ENCODE data around the gene PPP6R2. TPM values are rescaled to one million over a fixed set of nuclear protein-coding genes. Genes with fewer than 3 reads are reported as not detected.
A peak's percentile ranks its signal among the peaks of the same experiment; 100 is the strongest.

PPP6R2 gene
- total and polyA plus RNA-seq, 9 of the 15 experiments (the other 6 are each of a cell fraction or from before 2014, with no cell fraction given), result 0.32 to 39.8 (median 21.4) TPM

DNA sequence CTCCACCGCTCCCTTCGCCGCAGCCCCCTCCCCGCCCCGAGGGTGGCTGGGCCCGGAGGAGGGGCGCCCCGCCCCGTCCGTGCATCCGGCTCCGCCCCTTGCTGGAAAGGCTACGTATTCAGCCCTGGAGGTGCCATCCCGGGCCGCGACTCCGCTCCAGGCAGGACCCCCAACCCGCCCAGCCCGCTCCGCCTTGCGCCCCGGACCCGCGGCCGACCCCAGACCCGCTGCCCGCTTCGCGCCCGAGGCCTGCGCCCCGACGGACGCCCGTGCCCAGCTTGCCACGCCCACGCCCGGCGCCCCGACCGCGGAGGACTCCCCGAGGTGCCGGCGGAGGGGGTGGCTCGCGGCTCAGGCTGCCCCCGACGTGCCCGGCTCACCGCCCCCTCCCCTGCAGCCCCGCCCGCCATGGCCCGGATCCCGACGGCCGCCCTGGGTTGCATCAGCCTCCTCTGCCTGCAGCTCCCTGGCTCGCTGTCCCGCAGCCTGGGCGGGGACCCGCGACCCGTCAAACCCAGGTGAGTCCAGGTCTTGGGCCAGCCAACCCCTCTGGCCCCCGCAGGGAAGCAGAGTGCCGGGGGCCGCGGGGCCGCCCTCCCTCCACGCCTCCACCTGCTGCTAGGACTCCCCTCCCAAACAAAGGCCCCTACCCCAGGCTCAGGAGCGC is 138.4 kb downstream of the PPP6R2 start, which contains the start of gene ADM2 (continued):
- TF ChIP-seq PRPF4 (IDR thresholded peaks at IDR 0.05; ENCODE audit: insufficient read depth, low read depth, low read length, poor library complexity, severe bottlenecking), result peak; percentile 35
- no peak for TF ChIP-seq FOXK2 (conservative IDR thresholded peaks at IDR 0.05 in 1 of 2, IDR thresholded peaks at IDR 0.05 in 1 of 2; ENCODE audit: low read depth in 2 of 2)
- TF ChIP-seq SRSF9 (IDR thresholded peaks at IDR 0.05; ENCODE audit: borderline replicate concordance, low read depth, low read length), result no peak
- TF ChIP-seq SETDB1 (IDR thresholded peaks at IDR 0.05; ENCODE audit: low read length), result no peak
- peak; percentile 79 for TF ChIP-seq RBFOX2 (IDR thresholded peaks at IDR 0.05; ENCODE audit: low read depth, low read length)
- TF ChIP-seq ZNF121 (CRISPR knock-in tag; conservative IDR thresholded peaks at IDR 0.05), result no peak
- peak; percentile 58 to 69; a peak in 3 of 4 replicates for TF ChIP-seq MAZ (CRISPR knock-in tag; conservative IDR thresholded peaks at IDR 0.05 in 1 of 2, IDR thresholded peaks at IDR 0.05 in 1 of 2)
- TF ChIP-seq, protein P1, sequence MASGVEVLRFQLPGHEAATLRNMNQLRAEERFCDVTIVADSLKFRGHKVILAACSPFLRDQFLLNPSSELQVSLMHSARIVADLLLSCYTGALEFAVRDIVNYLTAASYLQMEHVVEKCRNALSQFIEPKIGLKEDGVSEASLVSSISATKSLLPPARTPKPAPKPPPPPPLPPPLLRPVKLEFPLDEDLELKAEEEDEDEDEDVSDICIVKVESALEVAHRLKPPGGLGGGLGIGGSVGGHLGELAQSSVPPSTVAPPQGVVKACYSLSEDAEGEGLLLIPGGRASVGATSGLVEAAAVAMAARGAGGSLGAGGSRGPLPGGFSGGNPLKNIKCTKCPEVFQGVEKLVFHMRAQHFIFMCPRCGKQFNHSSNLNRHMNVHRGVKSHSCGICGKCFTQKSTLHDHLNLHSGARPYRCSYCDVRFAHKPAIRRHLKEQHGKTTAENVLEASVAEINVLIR (CRISPR knock-in tag; IDR thresholded peaks at IDR 0.05), result no peak
- peak; percentile 93 for TF ChIP-seq CEBPG (CRISPR knock-in tag; IDR thresholded peaks at IDR 0.05)
- peak; percentile 72 to 77 for TF ChIP-seq CEBPG (tag; conservative IDR thresholded peaks at IDR 0.05 in 1 of 2, IDR thresholded peaks at IDR 0.05 in 1 of 2)
- peak; percentile 67; the same call in 1 of the 2 replicates for TF ChIP-seq ZBTB7A (IDR thresholded peaks at IDR 0.05; ENCODE audit: borderline replicate concordance, control insufficient read depth, low read depth, low read length)
- 0 out of 2 replicates have a peak, but pooled peaks have one; percentile 22 for TF ChIP-seq CXXC5 (CRISPR knock-in tag; IDR thresholded peaks at IDR 0.05)
- no peak for TF ChIP-seq NELFE (IDR thresholded peaks at IDR 0.05; ENCODE audit: insufficient read depth, insufficient read length)
- no peak for TF ChIP-seq FOXK1 (CRISPR knock-in tag; IDR thresholded peaks at IDR 0.05; ENCODE audit: borderline replicate concordance)
- TF ChIP-seq, protein P2, sequence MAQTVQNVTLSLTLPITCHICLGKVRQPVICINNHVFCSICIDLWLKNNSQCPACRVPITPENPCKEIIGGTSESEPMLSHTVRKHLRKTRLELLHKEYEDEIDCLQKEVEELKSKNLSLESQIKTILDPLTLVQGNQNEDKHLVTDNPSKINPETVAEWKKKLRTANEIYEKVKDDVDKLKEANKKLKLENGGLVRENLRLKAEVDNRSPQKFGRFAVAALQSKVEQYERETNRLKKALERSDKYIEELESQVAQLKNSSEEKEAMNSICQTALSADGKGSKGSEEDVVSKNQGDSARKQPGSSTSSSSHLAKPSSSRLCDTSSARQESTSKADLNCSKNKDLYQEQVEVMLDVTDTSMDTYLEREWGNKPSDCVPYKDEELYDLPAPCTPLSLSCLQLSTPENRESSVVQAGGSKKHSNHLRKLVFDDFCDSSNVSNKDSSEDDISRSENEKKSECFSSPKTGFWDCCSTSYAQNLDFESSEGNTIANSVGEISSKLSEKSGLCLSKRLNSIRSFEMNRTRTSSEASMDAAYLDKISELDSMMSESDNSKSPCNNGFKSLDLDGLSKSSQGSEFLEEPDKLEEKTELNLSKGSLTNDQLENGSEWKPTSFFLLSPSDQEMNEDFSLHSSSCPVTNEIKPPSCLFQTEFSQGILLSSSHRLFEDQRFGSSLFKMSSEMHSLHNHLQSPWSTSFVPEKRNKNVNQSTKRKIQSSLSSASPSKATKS (CRISPR knock-in tag; IDR thresholded peaks at IDR 0.05), result no peak
- peak; percentile 76 for TF ChIP-seq POLR2G (IDR thresholded peaks at IDR 0.05; ENCODE audit: low read depth, low read length)
- no peak for TF ChIP-seq PCBP1 (IDR thresholded peaks at IDR 0.05; ENCODE audit: low read depth, low read length, poor library complexity, severe bottlenecking)
- TF ChIP-seq, protein P3, sequence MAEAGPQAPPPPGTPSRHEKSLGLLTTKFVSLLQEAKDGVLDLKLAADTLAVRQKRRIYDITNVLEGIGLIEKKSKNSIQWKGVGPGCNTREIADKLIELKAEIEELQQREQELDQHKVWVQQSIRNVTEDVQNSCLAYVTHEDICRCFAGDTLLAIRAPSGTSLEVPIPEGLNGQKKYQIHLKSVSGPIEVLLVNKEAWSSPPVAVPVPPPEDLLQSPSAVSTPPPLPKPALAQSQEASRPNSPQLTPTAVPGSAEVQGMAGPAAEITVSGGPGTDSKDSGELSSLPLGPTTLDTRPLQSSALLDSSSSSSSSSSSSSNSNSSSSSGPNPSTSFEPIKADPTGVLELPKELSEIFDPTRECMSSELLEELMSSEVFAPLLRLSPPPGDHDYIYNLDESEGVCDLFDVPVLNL (CRISPR knock-in tag; IDR thresholded peaks at IDR 0.05; ENCODE audit: low read depth), result no peak
- TF ChIP-seq MYC (IDR thresholded peaks at IDR 0.05; ENCODE audit: low read depth, low read length), result peak; percentile 41; the same call in 1 of the 2 replicates
- no peak for TF ChIP-seq MYC (CRISPR knock-in tag; IDR thresholded peaks at IDR 0.05; ENCODE audit: borderline replicate concordance, low read depth)
- 0 out of 2 replicates have a peak, but pooled peaks have one; percentile 30 for TF ChIP-seq NFRKB (IDR thresholded peaks at IDR 0.05; ENCODE audit: low read depth)
